Measurements from ENCODE around the gene RHOU. TPM values are rescaled to one million over a fixed set of nuclear protein-coding genes. Genes with fewer than 3 reads are reported as not detected.

RHOU gene
- total RNA-seq, 4 donors from 2014 or later, result 16.5 to 24.5 (median 17.8) TPM

GRCh38 chr1:228753287-228753686 lies 18.0 kb downstream of the RHOU start:
- peaks cover 0 to 9% (median 0%) of the 10 kb centered on the region in 4 donors for H3K4me1 ChIP-seq
- WGBS, 2 donors, result 74 to 78% methylated on average over 1 of the region's 1 CpG
- H3K4me3 ChIP-seq, result no peak overlapping the region
- no peak for TF ChIP-seq CTCF (IDR thresholded peaks at IDR 0.05)
- no peak for TF ChIP-seq POLR2A (IDR thresholded peaks at IDR 0.05)
- TF ChIP-seq EP300 (IDR thresholded peaks at IDR 0.05), result no peak
- no peak for DNase-seq (ENCODE audit: low spot score in 2 of 2)
- H3K36me3 ChIP-seq, result no peaks in the 10 kb centered on the region
- no peaks in the 10 kb centered on the region for H3K9me3 ChIP-seq
- H3K27me3 ChIP-seq, result peaks cover 0 to 4% of the 10 kb centered on the region in 2 donors
- no peak overlapping the region for H3K27ac ChIP-seq

GRCh38 chr1:228753786-228754360 lies 18.6 kb downstream of the RHOU start:
- Histone ChIP-seq H3K9me3 (no peaks in the 10 kb centered on the region), H3K4me1 (peaks cover 0 to 9% (median 0%) of the 10 kb centered on the region in 4 donors), H3K4me3 (no peak overlapping the region), H3K27ac (no peak overlapping the region), H3K36me3 (no peaks in the 10 kb centered on the region), H3K27me3 (peaks cover 0 to 4% of the 10 kb centered on the region in 2 donors)
- WGBS, 2 donors, result 16 to 21% methylated on average over 6 of the region's 6 CpGs
- no peak for DNase-seq (ENCODE audit: low spot score in 2 of 2)
- TF ChIP-seq EP300 (IDR thresholded peaks at IDR 0.05) (no peak), POLR2A (IDR thresholded peaks at IDR 0.05) (no peak), CTCF (IDR thresholded peaks at IDR 0.05) (no peak)

GRCh38 chr1:228754646-228755268 lies 19.5 kb downstream of the RHOU start:
- H3K36me3 ChIP-seq, result no peaks in the 10 kb centered on the region
- peaks cover 0 to 4% of the 10 kb centered on the region in 2 donors for H3K27me3 ChIP-seq
- no peak overlapping the region for H3K4me3 ChIP-seq
- no peak for DNase-seq (ENCODE audit: low spot score in 2 of 2)
- H3K9me3 ChIP-seq, result no peaks in the 10 kb centered on the region
- TF ChIP-seq POLR2A (IDR thresholded peaks at IDR 0.05) (no peak), EP300 (IDR thresholded peaks at IDR 0.05) (no peak), CTCF (IDR thresholded peaks at IDR 0.05) (no peak)
- whole genome bisulfite sequencing, 2 donors, result 74 to 78% methylated on average over 27 to 28 of the region's 28 CpGs
- peaks cover 0 to 9% (median 0%) of the 10 kb centered on the region in 4 donors for H3K4me1 ChIP-seq
- no peak overlapping the region for H3K27ac ChIP-seq

- TF ChIP-seq POLR2A (IDR thresholded peaks at IDR 0.05), result no peak
- TF ChIP-seq EP300 (IDR thresholded peaks at IDR 0.05), result no peak
- TF ChIP-seq CTCF (IDR thresholded peaks at IDR 0.05), result no peak
- Histone ChIP-seq H3K9me3 (no peaks in the 10 kb centered on the region), H3K4me3 (no peak overlapping the region), H3K27me3 (peaks cover 0 to 4% of the 10 kb centered on the region in 2 donors), H3K36me3 (no peaks in the 10 kb centered on the region), H3K4me1 (peaks cover 0 to 9% (median 0%) of the 10 kb centered on the region in 4 donors), H3K27ac (no peak overlapping the region)
- WGBS, 2 donors, result 87 to 92% methylated on average over 3 of the region's 3 CpGs
- no peak for DNase-seq (ENCODE audit: low spot score in 2 of 2)
Measured at GRCh38 chr1:228755800-228756199, 20.5 kb downstream of the RHOU start.

- Histone ChIP-seq H3K27me3 (peaks cover 0 to 4% of the 10 kb centered on the region in 2 donors), H3K4me1 (peaks cover 0 to 9% (median 0%) of the 10 kb centered on the region in 4 donors), H3K9me3 (no peaks in the 10 kb centered on the region), H3K27ac (no peak overlapping the region), H3K36me3 (no peaks in the 10 kb centered on the region), H3K4me3 (no peak overlapping the region)
- no peak for DNase-seq (ENCODE audit: low spot score in 2 of 2)
- WGBS, 2 donors, result 74 to 80% methylated on average over 5 of the region's 5 CpGs
- TF ChIP-seq EP300 (IDR thresholded peaks at IDR 0.05) (no peak), CTCF (IDR thresholded peaks at IDR 0.05) (no peak), POLR2A (IDR thresholded peaks at IDR 0.05) (no peak)
Measured at GRCh38 chr1:228756457-228756856, 21.2 kb downstream of the RHOU start.
